Neural cell (in vitro differentiated cells): ENCODE measurements around the gene LYZ. TPM values are rescaled to one million over a fixed set of nuclear protein-coding genes. Genes with fewer than 3 reads are reported as not detected.

ENCODE experiments used
- H2AFZ ChIP-seq: fragments of 200-600, 300-800 bp; sonication (generic), shearing (Covaris generic); 2 replicates; pipeline ENCODE4 v1.6.0; 2014; ENCODE audit warnings: low read depth, mild to moderate bottlenecking, antibody characterized with exemption, low read length, moderate library complexity
- H3F3A ChIP-seq: fragments of 200-600 bp; shearing (Covaris generic); 2 replicates; pipeline ENCODE4 v1.6.1; 2016; ENCODE audit warnings: mild to moderate bottlenecking, moderate library complexity, mixed read lengths, antibody characterized with exemption, low read length; ENCODE audit not compliant: insufficient read depth, poor library complexity, severe bottlenecking
- H3K27ac ChIP-seq: fragments of 200-600, 300-800 bp; sonication (generic), shearing (Covaris generic); 2 replicates; pipeline ENCODE4 v1.5.1; 2014; ENCODE audit warnings: mild to moderate bottlenecking, low read length, moderate library complexity
- H3K27me3 ChIP-seq: fragments of 300-800, 200-600 bp; sonication (generic), shearing (Covaris generic); 2 replicates; pipeline ENCODE4 v1.6.0; 2014; ENCODE audit warnings: mild to moderate bottlenecking, low read depth, low read length, moderate library complexity; ENCODE audit not compliant: insufficient read depth
- H3K36me3 ChIP-seq: fragments of 300-800, 200-600 bp; sonication (generic), shearing (Covaris generic); 2 replicates; pipeline ENCODE4 v1.5.1; 2014; ENCODE audit warnings: mild to moderate bottlenecking, antibody characterized with exemption, low read length, moderate library complexity; ENCODE audit not compliant: insufficient read depth
- H3K4me2 ChIP-seq: fragments of 300-800, 200-600 bp; sonication (generic), shearing (Covaris generic); 2 replicates; pipeline ENCODE4 v1.6.0; 2014; ENCODE audit warnings: mild to moderate bottlenecking, low read length
- H3K4me3 ChIP-seq: fragments of 300-800, 200-600 bp; sonication (generic), shearing (Covaris generic); 2 replicates; pipeline ENCODE4 v1.5.1; 2014; ENCODE audit warnings: mild to moderate bottlenecking, low read length, moderate library complexity
- H3K79me2 ChIP-seq: fragments of 200-600 bp; shearing (Covaris generic); replicated peaks from 2 replicates; pipeline ENCODE4 v1.6.0; 2014; ENCODE audit warnings: mild to moderate bottlenecking, low read length, moderate library complexity; ENCODE audit not compliant: insufficient read depth
- H3K9ac ChIP-seq: fragments of 300-800, 200-600 bp; sonication (generic), shearing (Covaris generic); 2 replicates; pipeline ENCODE4 v1.6.1; 2016; ENCODE audit warnings: mild to moderate bottlenecking, low read length, mixed read lengths
- H3K9me2 ChIP-seq: fragments of 200-600 bp; shearing (Covaris generic); 2 replicates; pipeline ENCODE4 v1.6.1; 2016; ENCODE audit warnings: mild to moderate bottlenecking, low read length, mixed read lengths; ENCODE audit not compliant: insufficient read depth
- H3K9me3 ChIP-seq: fragments of 200-600, 300-800 bp; sonication (generic), shearing (Covaris generic); 2 replicates; pipeline ENCODE4 v1.6.1; 2016; ENCODE audit warnings: mild to moderate bottlenecking, mixed run types, low read length, moderate library complexity, mixed read lengths
- H4K20me1 ChIP-seq: fragments of 200-600 bp; shearing (Covaris generic); 2 replicates; pipeline ENCODE4 v1.6.1; 2016; ENCODE audit warnings: mild to moderate bottlenecking, mixed run types; ENCODE audit not compliant: insufficient read depth
- CTCF ChIP-seq: fragments of 450-650 bp; IDR thresholded peaks from 2 replicates; pipeline ENCODE4 v1.5.1; 2014; ENCODE audit warnings: antibody characterized with exemption, mild to moderate bottlenecking, moderate library complexity; ENCODE audit not compliant: poor library complexity, severe bottlenecking
- EP300 ChIP-seq: fragments of 450-650 bp; conservative IDR thresholded peaks from 2 replicates; pipeline ENCODE4 v1.6.1; 2014; ENCODE audit warnings: antibody characterized with exemption, mild to moderate bottlenecking, moderate library complexity; ENCODE audit not compliant: poor library complexity, severe bottlenecking
- EZH2 ChIP-seq: fragments of 200-600, 300-800 bp; shearing (Covaris generic), sonication (generic); IDR thresholded peaks from 2 replicates; pipeline ENCODE4 v1.6.1; 2014; ENCODE audit warnings: antibody characterized with exemption, low read length, borderline replicate concordance, mild to moderate bottlenecking; ENCODE audit not compliant: insufficient read depth, poor library complexity, severe bottlenecking
- MXI1 ChIP-seq: fragments of 450-650 bp; conservative IDR thresholded peaks from 2 replicates; pipeline ENCODE4 v1.6.1; 2014; ENCODE audit warnings: antibody characterized with exemption, mild to moderate bottlenecking; ENCODE audit not compliant: poor library complexity, severe bottlenecking
- POLR2AphosphoS5 ChIP-seq: IDR thresholded peaks from 2 replicates; pipeline ENCODE4 v1.6.1; 2012
- RAD21 ChIP-seq: fragments of 450-650 bp; conservative IDR thresholded peaks from 2 replicates; pipeline ENCODE4 v1.6.1; 2014; ENCODE audit warnings: antibody characterized with exemption, mild to moderate bottlenecking, moderate library complexity
- SMC3 ChIP-seq: fragments of 450-650 bp; conservative IDR thresholded peaks from 2 replicates; pipeline ENCODE4 v1.6.1; 2014; ENCODE audit warnings: antibody characterized with exemption, mild to moderate bottlenecking, moderate library complexity; ENCODE audit not compliant: poor library complexity
- TAF1 ChIP-seq: IDR thresholded peaks from 2 replicates; pipeline ENCODE4 v1.6.1; 2012; ENCODE audit warnings: low read depth
- polyA plus RNA-seq: library from polyadenylated mRNA; depleted of rRNA; stranded (reverse); fragments of >200 nt; gene quantifications from 2 replicates; pipeline ENCODE4 v1.2.3, GENCODE V29; 2014
- TF ChIP-seq, protein P1 (sequence below): IDR thresholded peaks from 2 replicates; pipeline ENCODE4 v1.6.1; 2012; ENCODE audit warnings: borderline replicate concordance

The LYZ gene
- polyA plus RNA-seq, 1 donor from 2014 or later: 0.20 TPM

DNA sequence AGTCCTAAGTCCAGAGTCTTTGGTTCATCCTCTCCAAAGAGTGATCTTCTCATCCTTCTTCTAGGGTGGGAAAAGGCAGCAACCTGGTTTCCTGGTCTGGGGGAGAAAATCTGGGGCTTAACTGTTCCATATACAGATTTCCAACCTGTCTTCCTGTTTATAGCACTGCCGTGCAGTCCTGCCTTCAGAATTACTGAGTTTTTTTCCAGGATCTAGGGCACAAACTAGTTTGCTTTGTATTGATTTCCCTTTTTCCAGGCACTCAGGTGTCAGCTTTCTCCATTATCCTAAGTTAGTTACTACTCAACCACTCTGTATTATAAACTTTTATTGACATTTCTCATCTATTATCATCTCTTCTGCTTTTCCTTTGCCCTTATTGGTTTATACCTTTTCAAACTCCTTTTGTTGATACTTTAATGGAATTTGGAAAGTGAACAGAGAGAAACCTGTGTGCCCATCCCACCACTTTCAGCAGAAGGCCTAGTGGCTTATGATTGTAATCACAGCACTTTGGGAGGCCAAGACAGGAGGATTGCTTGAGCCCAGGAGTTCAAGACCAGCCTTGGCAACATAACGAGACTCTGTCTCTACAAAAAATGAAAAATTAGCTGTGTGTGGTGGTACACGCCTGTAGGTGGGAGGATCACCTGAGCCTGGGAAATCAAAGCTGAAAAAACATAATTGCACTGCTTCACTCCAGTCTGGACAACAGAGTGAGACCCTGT, 4.1 kb upstream of the LYZ start:
- Histone ChIP-seq H3K79me2 (no peaks in the 10 kb centered on the region), H3K4me2 (no peak overlapping the region), H3K36me3 (no peaks in the 10 kb centered on the region), H3K9ac (no peak overlapping the region), H4K20me1 (no peaks in the 10 kb centered on the region), H3K9me3 (no peaks in the 10 kb centered on the region), H3K27me3 (no peaks in the 10 kb centered on the region), H2AFZ (no peak overlapping the region), H3F3A (no peaks in the 10 kb centered on the region), H3K27ac (no peak overlapping the region), H3K4me3 (no peak overlapping the region), H3K9me2 (no peaks in the 10 kb centered on the region)
- TF ChIP-seq RAD21 (no peak), TAF1 (no peak), SMC3 (no peak), CTCF (no peak), MXI1 (no peak), POLR2AphosphoS5 (no peak), EZH2 (no peak), EP300 (no peak)
- TF ChIP-seq, protein P1, sequence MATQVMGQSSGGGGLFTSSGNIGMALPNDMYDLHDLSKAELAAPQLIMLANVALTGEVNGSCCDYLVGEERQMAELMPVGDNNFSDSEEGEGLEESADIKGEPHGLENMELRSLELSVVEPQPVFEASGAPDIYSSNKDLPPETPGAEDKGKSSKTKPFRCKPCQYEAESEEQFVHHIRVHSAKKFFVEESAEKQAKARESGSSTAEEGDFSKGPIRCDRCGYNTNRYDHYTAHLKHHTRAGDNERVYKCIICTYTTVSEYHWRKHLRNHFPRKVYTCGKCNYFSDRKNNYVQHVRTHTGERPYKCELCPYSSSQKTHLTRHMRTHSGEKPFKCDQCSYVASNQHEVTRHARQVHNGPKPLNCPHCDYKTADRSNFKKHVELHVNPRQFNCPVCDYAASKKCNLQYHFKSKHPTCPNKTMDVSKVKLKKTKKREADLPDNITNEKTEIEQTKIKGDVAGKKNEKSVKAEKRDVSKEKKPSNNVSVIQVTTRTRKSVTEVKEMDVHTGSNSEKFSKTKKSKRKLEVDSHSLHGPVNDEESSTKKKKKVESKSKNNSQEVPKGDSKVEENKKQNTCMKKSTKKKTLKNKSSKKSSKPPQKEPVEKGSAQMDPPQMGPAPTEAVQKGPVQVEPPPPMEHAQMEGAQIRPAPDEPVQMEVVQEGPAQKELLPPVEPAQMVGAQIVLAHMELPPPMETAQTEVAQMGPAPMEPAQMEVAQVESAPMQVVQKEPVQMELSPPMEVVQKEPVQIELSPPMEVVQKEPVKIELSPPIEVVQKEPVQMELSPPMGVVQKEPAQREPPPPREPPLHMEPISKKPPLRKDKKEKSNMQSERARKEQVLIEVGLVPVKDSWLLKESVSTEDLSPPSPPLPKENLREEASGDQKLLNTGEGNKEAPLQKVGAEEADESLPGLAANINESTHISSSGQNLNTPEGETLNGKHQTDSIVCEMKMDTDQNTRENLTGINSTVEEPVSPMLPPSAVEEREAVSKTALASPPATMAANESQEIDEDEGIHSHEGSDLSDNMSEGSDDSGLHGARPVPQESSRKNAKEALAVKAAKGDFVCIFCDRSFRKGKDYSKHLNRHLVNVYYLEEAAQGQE: no peak

DNA sequence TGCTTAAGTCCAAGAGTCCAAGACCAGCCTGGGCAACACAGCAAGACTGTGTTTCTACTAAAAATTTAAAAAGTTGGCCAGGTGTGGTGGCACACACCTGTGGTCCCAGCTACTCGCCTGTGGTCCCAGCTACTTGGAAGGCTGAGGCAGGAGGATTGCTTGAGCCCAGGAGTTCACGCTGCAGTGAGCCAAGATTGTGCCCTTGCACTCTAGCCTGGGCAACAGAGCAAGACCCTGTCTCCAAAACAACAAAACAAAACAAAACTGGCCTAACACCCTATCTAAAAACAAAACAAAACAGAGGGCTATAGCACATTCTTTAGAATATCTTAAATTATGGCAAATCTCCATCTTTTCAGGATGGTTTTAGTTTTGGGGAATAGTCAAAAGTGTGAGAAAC, 3.1 kb upstream of the LYZ start:
- no peak overlapping the region for H3K4me2 ChIP-seq
- H3K36me3 ChIP-seq: no peaks in the 10 kb centered on the region
- no peaks in the 10 kb centered on the region for H4K20me1 ChIP-seq
- H2AFZ ChIP-seq: no peak overlapping the region
- no peak overlapping the region for H3K4me3 ChIP-seq
- H3K27ac ChIP-seq: no peak overlapping the region
- H3K9me3 ChIP-seq: no peaks in the 10 kb centered on the region
- no peaks in the 10 kb centered on the region for H3K9me2 ChIP-seq
- H3K9ac ChIP-seq: no peak overlapping the region
- H3K27me3 ChIP-seq: no peaks in the 10 kb centered on the region
- no peaks in the 10 kb centered on the region for H3F3A ChIP-seq
- no peaks in the 10 kb centered on the region for H3K79me2 ChIP-seq
- TF ChIP-seq TAF1 (no peak), EP300 (no peak), RAD21 (no peak), MXI1 (no peak), EZH2 (no peak), POLR2AphosphoS5 (no peak), SMC3 (no peak), CTCF (no peak)
- TF ChIP-seq, protein P1: no peak
